Memory B cell (primary cell): Measurements from ENCODE around the gene CACNA1C.

Experiments used
- ATAC-seq: fragments of 150-1000 bp; cut with Tn5 transposase; 2 replicates; pipeline ENCODE4 v1.10.0; 2021; ENCODE audit warnings: low read depth, mild to moderate bottlenecking, moderate library complexity
- DNase-seq, 2 donors: peaks; one replicate each; pipeline ENCODE4 v3.0.0; 2022; ENCODE audit warnings: low spot score in 2 of 2
- H3K27ac Mint-ChIP-seq: one replicate; pipeline ENCODE4 v1.8.0; 2022; ENCODE audit warnings: mild to moderate bottlenecking, moderate library complexity, mixed read lengths
- H3K27me3 Mint-ChIP-seq: one replicate; pipeline ENCODE4 v1.8.0; 2022; ENCODE audit warnings: mixed read lengths
- H3K36me3 Mint-ChIP-seq: one replicate; pipeline ENCODE4 v1.8.0; 2022; ENCODE audit warnings: mild to moderate bottlenecking, mixed read lengths
- H3K4me1 Mint-ChIP-seq: one replicate; pipeline ENCODE4 v1.8.0; 2022; ENCODE audit warnings: mixed read lengths
- H3K4me3 Mint-ChIP-seq: one replicate; pipeline ENCODE4 v1.8.0; 2022; ENCODE audit warnings: mild to moderate bottlenecking, moderate library complexity, mixed read lengths
- H3K9me3 Mint-ChIP-seq: one replicate; pipeline ENCODE4 v1.8.0; 2022; ENCODE audit warnings: mixed read lengths

CACNA1C gene

DNA sequence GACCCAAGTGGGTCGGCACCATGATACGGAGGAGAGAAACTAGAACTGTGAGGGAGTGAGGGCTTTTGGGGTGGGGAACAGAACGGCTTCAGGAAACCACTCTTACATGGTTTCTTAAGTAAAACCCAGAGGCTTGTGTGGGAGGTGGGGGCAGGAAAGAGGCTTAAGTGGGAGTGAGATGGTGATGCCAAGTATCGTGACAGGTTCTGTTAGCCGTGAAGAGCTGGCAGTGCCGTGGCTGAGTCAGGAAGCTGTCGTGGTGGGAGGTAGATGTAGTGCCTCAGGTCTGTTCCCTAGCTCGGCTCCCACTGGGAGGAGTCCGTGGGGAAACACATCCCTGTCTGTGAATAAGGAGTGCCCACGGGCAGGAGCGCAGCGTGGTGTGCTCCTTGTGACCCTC, 556.2 kb downstream of the CACNA1C start:
- DNase-seq: no peak
- Mint-ChIP-seq H3K9me3 (no peaks in the 10 kb centered on the region), H3K27ac (no peak overlapping the region)

DNA sequence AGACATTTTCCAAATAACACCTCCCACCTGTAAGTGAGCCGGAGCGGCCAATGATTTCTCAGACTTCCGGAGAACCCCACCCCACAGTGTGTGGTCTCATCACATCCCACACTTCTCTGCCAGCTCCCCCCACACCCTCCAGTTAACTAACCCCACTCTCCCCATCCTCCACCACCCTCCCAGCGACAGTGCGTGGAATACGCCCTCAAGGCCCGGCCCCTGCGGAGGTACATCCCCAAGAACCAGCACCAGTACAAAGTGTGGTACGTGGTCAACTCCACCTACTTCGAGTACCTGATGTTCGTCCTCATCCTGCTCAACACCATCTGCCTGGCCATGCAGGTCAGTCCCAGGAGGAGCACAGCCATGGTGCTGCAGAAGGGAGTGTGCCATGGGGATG, 557.6 kb downstream of the CACNA1C start:
- Mint-ChIP-seq H3K9me3 (no peaks in the 10 kb centered on the region), H3K27me3 (peaks cover 27% of the 10 kb centered on the region), H3K4me1 (no peaks in the 10 kb centered on the region), H3K27ac (no peak overlapping the region), H3K4me3 (no peak overlapping the region), H3K36me3 (no peaks in the 10 kb centered on the region)
- ATAC-seq: no peak
- DNase-seq: no peak

More for the DNA sequence above, 556.2 kb downstream of the CACNA1C start:
- no peaks in the 10 kb centered on the region for H3K4me1 Mint-ChIP-seq
- no peak overlapping the region for H3K4me3 Mint-ChIP-seq
- ATAC-seq: no peak
- H3K27me3 Mint-ChIP-seq: peaks cover 27% of the 10 kb centered on the region
- H3K36me3 Mint-ChIP-seq: no peaks in the 10 kb centered on the region

GRCh38 chr12:2613326-2614073, 560.7 kb downstream of the CACNA1C start:
- Mint-ChIP-seq H3K27ac (no peak overlapping the region), H3K4me1 (no peaks in the 10 kb centered on the region), H3K27me3 (peaks cover 22% of the 10 kb centered on the region), H3K9me3 (no peaks in the 10 kb centered on the region), H3K36me3 (no peaks in the 10 kb centered on the region), H3K4me3 (no peak overlapping the region)
- DNase-seq (no peak), ATAC-seq (no peak)

GRCh38 chr12:2614341-2614740, 561.6 kb downstream of the CACNA1C start:
- no peak overlapping the region for H3K4me3 Mint-ChIP-seq
- H3K36me3 Mint-ChIP-seq: no peaks in the 10 kb centered on the region
- H3K27me3 Mint-ChIP-seq: peaks cover 17% of the 10 kb centered on the region
- ATAC-seq (no peak), DNase-seq (no peak)
- H3K9me3 Mint-ChIP-seq: no peaks in the 10 kb centered on the region
- H3K27ac Mint-ChIP-seq: no peak overlapping the region
- H3K4me1 Mint-ChIP-seq: no peaks in the 10 kb centered on the region

- Mint-ChIP-seq H3K27ac (no peak overlapping the region), H3K4me3 (no peak overlapping the region), H3K36me3 (no peaks in the 10 kb centered on the region), H3K4me1 (no peaks in the 10 kb centered on the region), H3K9me3 (no peaks in the 10 kb centered on the region), H3K27me3 (peaks cover 8% of the 10 kb centered on the region)
- ATAC-seq (no peak), DNase-seq (no peak)
Measured at GRCh38 chr12:2615665-2616402, 563.0 kb downstream of the CACNA1C start.

- Mint-ChIP-seq H3K9me3 (no peaks in the 10 kb centered on the region), H3K27ac (no peak overlapping the region), H3K4me3 (no peak overlapping the region), H3K36me3 (no peaks in the 10 kb centered on the region), H3K4me1 (no peaks in the 10 kb centered on the region), H3K27me3 (peaks cover 9% of the 10 kb centered on the region)
- DNase-seq (no peak), ATAC-seq (no peak)
Measured at GRCh38 chr12:2616763-2617162, 564.0 kb downstream of the CACNA1C start.

DNA sequence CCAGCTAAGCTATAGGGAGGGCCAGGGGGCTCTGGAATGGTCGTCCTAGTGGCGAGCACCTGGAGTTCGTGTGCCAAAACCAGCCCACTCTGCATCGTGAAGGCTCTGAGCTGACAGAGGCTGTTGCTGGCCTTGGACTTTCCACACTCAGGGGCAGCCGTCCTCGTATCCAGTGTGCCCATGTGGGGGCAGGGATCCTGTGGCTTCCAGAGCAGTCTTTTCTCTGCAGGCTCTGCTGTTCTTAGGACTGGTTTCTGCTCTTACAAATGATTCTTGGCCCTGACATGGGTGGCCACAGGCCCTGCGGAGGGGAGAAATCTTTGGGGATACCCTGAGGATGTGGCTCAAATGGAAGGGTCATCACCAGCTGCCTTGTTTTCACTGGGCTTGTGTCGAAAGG, 564.6 kb downstream of the CACNA1C start:
- Mint-ChIP-seq H3K9me3 (no peaks in the 10 kb centered on the region), H3K27me3 (peaks cover 11% of the 10 kb centered on the region), H3K27ac (no peak overlapping the region), H3K4me3 (no peak overlapping the region), H3K36me3 (no peaks in the 10 kb centered on the region), H3K4me1 (no peaks in the 10 kb centered on the region)
- ATAC-seq (no peak), DNase-seq (no peak)

GRCh38 chr12:2618291-2618995, 565.7 kb downstream of the CACNA1C start:
- Mint-ChIP-seq H3K27ac (no peak overlapping the region), H3K36me3 (no peaks in the 10 kb centered on the region), H3K4me3 (no peak overlapping the region), H3K27me3 (peaks cover 13% of the 10 kb centered on the region), H3K9me3 (no peaks in the 10 kb centered on the region), H3K4me1 (no peaks in the 10 kb centered on the region)
- DNase-seq (no peak), ATAC-seq (no peak)

- ATAC-seq (no peak), DNase-seq (no peak)
- Mint-ChIP-seq H3K4me3 (no peak overlapping the region), H3K9me3 (no peaks in the 10 kb centered on the region), H3K36me3 (no peaks in the 10 kb centered on the region), H3K27me3 (peaks cover 16% of the 10 kb centered on the region), H3K4me1 (no peaks in the 10 kb centered on the region), H3K27ac (no peak overlapping the region)
Measured at GRCh38 chr12:2619136-2619535, 566.3 kb downstream of the CACNA1C start.

- Mint-ChIP-seq H3K4me1 (no peaks in the 10 kb centered on the region), H3K4me3 (no peak overlapping the region), H3K9me3 (no peaks in the 10 kb centered on the region), H3K27ac (no peak overlapping the region), H3K36me3 (no peaks in the 10 kb centered on the region), H3K27me3 (peaks cover 21% of the 10 kb centered on the region)
- DNase-seq: no peak
- ATAC-seq: no peak
Measured at GRCh38 chr12:2622460-2622859, 569.7 kb downstream of the CACNA1C start.

GRCh38 chr12:2623472-2623871, 570.7 kb downstream of the CACNA1C start:
- ATAC-seq: no peak
- Mint-ChIP-seq H3K36me3 (no peaks in the 10 kb centered on the region), H3K4me1 (no peaks in the 10 kb centered on the region), H3K27ac (no peak overlapping the region), H3K27me3 (peaks cover 27% of the 10 kb centered on the region), H3K9me3 (no peaks in the 10 kb centered on the region), H3K4me3 (no peak overlapping the region)
- no peak for DNase-seq

- no peak overlapping the region for H3K4me3 Mint-ChIP-seq
- no peaks in the 10 kb centered on the region for H3K4me1 Mint-ChIP-seq
- DNase-seq (no peak), ATAC-seq (no peak)
- peaks cover 27% of the 10 kb centered on the region for H3K27me3 Mint-ChIP-seq
- no peaks in the 10 kb centered on the region for H3K9me3 Mint-ChIP-seq
- H3K36me3 Mint-ChIP-seq: no peaks in the 10 kb centered on the region
- no peak overlapping the region for H3K27ac Mint-ChIP-seq
Measured at GRCh38 chr12:2624543-2625288, 571.9 kb downstream of the CACNA1C start.

- Mint-ChIP-seq H3K9me3 (no peaks in the 10 kb centered on the region), H3K27me3 (peaks cover 27% of the 10 kb centered on the region), H3K36me3 (no peaks in the 10 kb centered on the region), H3K4me3 (no peak overlapping the region), H3K27ac (no peak overlapping the region), H3K4me1 (no peaks in the 10 kb centered on the region)
- no peak for DNase-seq
- no peak for ATAC-seq
Measured at GRCh38 chr12:2625289-2625612, 572.5 kb downstream of the CACNA1C start.
